GM23338 (cell line): ENCODE measurements around the gene TREML4. TPM values are rescaled to one million over a fixed set of nuclear protein-coding genes. Genes with fewer than 3 reads are reported as not detected.

Experiments used
- ATAC-seq: fragments of 200-7000 bp; cut with Tn5 transposase; 3 replicates; pipeline ENCODE4 v1.9.1; 2020
- DNase-seq: peaks from one replicate; pipeline ENCODE4 v3.0.0-alpha.2; 2015; ENCODE audit warnings: low spot score
- H2AFZ ChIP-seq: fragments of 200-600 bp; sonication (generic); 2 replicates; pipeline ENCODE4 v1.8.0; 2016; ENCODE audit warnings: antibody characterized with exemption, mild to moderate bottlenecking, moderate library complexity
- H3F3A ChIP-seq: fragments of 200-600 bp; sonication (generic); replicated peaks from 2 replicates; pipeline ENCODE4 v1.8.0; 2017; ENCODE audit warnings: antibody characterized with exemption, mixed run types, low read depth
- H3K27ac ChIP-seq: fragments of 200-600 bp; sonication (generic); 2 replicates; pipeline ENCODE4 v1.6.1; 2016; ENCODE audit warnings: low read depth
- H3K27me3 ChIP-seq: fragments of 200-600 bp; sonication (generic); 2 replicates; pipeline ENCODE4 v1.8.0; 2016; ENCODE audit warnings: mild to moderate bottlenecking, mixed run types, moderate library complexity; ENCODE audit not compliant: insufficient read depth
- H3K36me3 ChIP-seq: fragments of 200-600 bp; sonication (generic); 2 replicates; pipeline ENCODE4 v1.8.0; 2016; ENCODE audit warnings: mild to moderate bottlenecking; ENCODE audit not compliant: insufficient read depth
- H3K4me1 ChIP-seq: fragments of 200-600 bp; sonication (generic); 2 replicates; pipeline ENCODE4 v1.8.0; 2016; ENCODE audit warnings: mild to moderate bottlenecking, moderate library complexity; ENCODE audit not compliant: insufficient read depth
- H3K4me2 ChIP-seq: fragments of 200-600 bp; sonication (generic); 2 replicates; pipeline ENCODE4 v1.7.1; 2017; ENCODE audit warnings: mixed run types
- H3K4me3 ChIP-seq: fragments of 200-600 bp; sonication (generic); 2 replicates; pipeline ENCODE4 v1.6.1; 2016; ENCODE audit warnings: mixed run types
- H3K79me2 ChIP-seq: fragments of 200-600 bp; sonication (generic); replicated peaks from 2 replicates; pipeline ENCODE4 v1.8.0; 2017; ENCODE audit warnings: mild to moderate bottlenecking; ENCODE audit not compliant: insufficient read depth
- H3K9me2 ChIP-seq: fragments of 200-600 bp; sonication (generic); 2 replicates; pipeline ENCODE4 v1.8.0; 2017; ENCODE audit not compliant: insufficient read depth
- H4K20me1 ChIP-seq: fragments of 200-600 bp; sonication (generic); replicated peaks from 2 replicates; pipeline ENCODE4 v1.8.0; 2017; ENCODE audit warnings: mild to moderate bottlenecking; ENCODE audit not compliant: insufficient read depth
- H3K27ac Mint-ChIP-seq: 2 replicates; pipeline ENCODE4 v1.8.0; 2020; ENCODE audit warnings: inconsistent platforms, mild to moderate bottlenecking, moderate library complexity, mixed read lengths
- H3K27me3 Mint-ChIP-seq: 3 replicates; pipeline ENCODE4 v1.8.0; 2022; ENCODE audit warnings: low read depth, mild to moderate bottlenecking, moderate library complexity, mixed read lengths, inconsistent platforms; ENCODE audit not compliant: insufficient read depth, poor library complexity
- H3K36me3 Mint-ChIP-seq: 3 replicates; pipeline ENCODE4 v1.8.0; 2021; ENCODE audit warnings: low read depth, mild to moderate bottlenecking, inconsistent platforms, moderate library complexity, mixed read lengths
- H3K4me1 Mint-ChIP-seq: 3 replicates; pipeline ENCODE4 v1.8.0; 2020; ENCODE audit warnings: mild to moderate bottlenecking, inconsistent platforms, mixed read lengths
- H3K4me3 Mint-ChIP-seq: 3 replicates; pipeline ENCODE4 v1.8.0; 2021; ENCODE audit warnings: moderate library complexity, mild to moderate bottlenecking, inconsistent platforms, mixed read lengths
- H3K9me3 Mint-ChIP-seq: 3 replicates; pipeline ENCODE4 v1.8.0; 2020; ENCODE audit warnings: moderate library complexity, mild to moderate bottlenecking, inconsistent platforms, mixed read lengths
- EZH2 ChIP-seq: fragments of 200-600 bp; sonication (generic); IDR thresholded peaks from one replicate; pipeline ENCODE4 v1.8.0; 2017; ENCODE audit warnings: antibody characterized with exemption, mild to moderate bottlenecking, low read depth; ENCODE audit not compliant: unreplicated experiment
- POLR2AphosphoS5 ChIP-seq: IDR thresholded peaks from 2 replicates; pipeline ENCODE4 v1.6.1; 2016; ENCODE audit warnings: antibody characterized with exemption, low read depth
- STAT1 ChIP-seq: IDR thresholded peaks from one replicate; pipeline ENCODE4 v1.6.1; 2016; ENCODE audit warnings: antibody characterized with exemption; ENCODE audit not compliant: unreplicated experiment
- ZNF114 ChIP-seq: fragments of 250-450 bp; sonication (Bioruptor Pico); IDR thresholded peaks from 2 replicates; pipeline ENCODE4 v1.5.0; 2020; ENCODE audit warnings: mild to moderate bottlenecking, moderate library complexity
- ZNF331 ChIP-seq: fragments of 250-450 bp; sonication (Bioruptor Pico); IDR thresholded peaks from 2 replicates; pipeline ENCODE4 v1.5.0; 2020; ENCODE audit warnings: low read depth, mild to moderate bottlenecking, moderate library complexity
- polyA plus RNA-seq: library from polyadenylated mRNA; unstranded; fragments of >200 nt; fragmentation: Nextera tagmentation; extraction: Ambion mirVana; gene quantifications from 2 replicates; pipeline ENCODE4 v1.2.1, GENCODE V29; 2016
- total RNA-seq: library from RNA; depleted of rRNA; stranded (reverse); fragments of >200 nt; shearing (Covaris generic); gene quantifications from 2 replicates; pipeline ENCODE4 v1.2.3, GENCODE V29; 2014
- TF ChIP-seq, protein P1 (sequence below): IDR thresholded peaks from 2 replicates; pipeline ENCODE4 v1.6.1; 2016; ENCODE audit warnings: antibody characterized with exemption
- TF ChIP-seq, protein P2 (sequence below): fragments of 250-450 bp; sonication (Bioruptor Pico); IDR thresholded peaks from 2 replicates; pipeline ENCODE4 v1.5.0; 2020; ENCODE audit warnings: mild to moderate bottlenecking, moderate library complexity

TREML4 gene
- total and polyA plus RNA-seq, 2 experiments from 2014 or later, result not detected

DNA sequence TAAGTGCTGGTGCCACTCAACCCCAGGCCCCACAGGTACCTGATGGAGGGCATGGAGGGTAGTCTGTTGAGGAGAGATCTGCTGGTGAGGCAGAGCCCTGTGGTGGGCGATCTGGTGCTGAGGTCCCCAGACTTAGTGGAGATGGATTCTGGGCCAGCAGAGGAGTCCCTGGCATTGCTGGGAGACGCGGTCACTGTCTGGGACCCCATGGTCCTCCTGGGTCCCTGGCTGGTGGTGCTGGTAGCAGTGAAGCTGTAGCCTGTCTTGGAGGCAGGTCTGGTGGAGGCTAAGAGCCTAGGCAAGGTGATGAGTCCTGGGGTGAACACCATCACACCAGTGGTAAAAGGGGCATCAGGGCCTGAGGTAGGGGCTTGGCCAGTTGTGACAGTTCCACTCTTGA lies 33.8 kb upstream of the TREML4 start:
- Histone ChIP-seq H3K9me2 (peaks cover 4% of the 10 kb centered on the region; the same call in 1 of the 2 replicates), H3K36me3 (no peaks in the 10 kb centered on the region), H3K4me1 (no peaks in the 10 kb centered on the region), H2AFZ (no peak overlapping the region), H4K20me1 (no peaks in the 10 kb centered on the region), H3K79me2 (no peaks in the 10 kb centered on the region), H3K27ac (no peak overlapping the region), H3K4me3 (no peak overlapping the region), H3K4me2 (no peak overlapping the region), H3F3A (no peaks in the 10 kb centered on the region), H3K27me3 (no peaks in the 10 kb centered on the region)
- ATAC-seq (no peak), DNase-seq (no peak)
- TF ChIP-seq, protein P1, sequence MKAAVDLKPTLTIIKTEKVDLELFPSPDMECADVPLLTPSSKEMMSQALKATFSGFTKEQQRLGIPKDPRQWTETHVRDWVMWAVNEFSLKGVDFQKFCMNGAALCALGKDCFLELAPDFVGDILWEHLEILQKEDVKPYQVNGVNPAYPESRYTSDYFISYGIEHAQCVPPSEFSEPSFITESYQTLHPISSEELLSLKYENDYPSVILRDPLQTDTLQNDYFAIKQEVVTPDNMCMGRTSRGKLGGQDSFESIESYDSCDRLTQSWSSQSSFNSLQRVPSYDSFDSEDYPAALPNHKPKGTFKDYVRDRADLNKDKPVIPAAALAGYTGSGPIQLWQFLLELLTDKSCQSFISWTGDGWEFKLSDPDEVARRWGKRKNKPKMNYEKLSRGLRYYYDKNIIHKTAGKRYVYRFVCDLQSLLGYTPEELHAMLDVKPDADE, result no peak
- TF ChIP-seq STAT1 (no peak), POLR2AphosphoS5 (no peak), ZNF331 (CRISPR knock-in tag) (no peak), EZH2 (no peak), ZNF114 (no peak)
- TF ChIP-seq, protein P2, sequence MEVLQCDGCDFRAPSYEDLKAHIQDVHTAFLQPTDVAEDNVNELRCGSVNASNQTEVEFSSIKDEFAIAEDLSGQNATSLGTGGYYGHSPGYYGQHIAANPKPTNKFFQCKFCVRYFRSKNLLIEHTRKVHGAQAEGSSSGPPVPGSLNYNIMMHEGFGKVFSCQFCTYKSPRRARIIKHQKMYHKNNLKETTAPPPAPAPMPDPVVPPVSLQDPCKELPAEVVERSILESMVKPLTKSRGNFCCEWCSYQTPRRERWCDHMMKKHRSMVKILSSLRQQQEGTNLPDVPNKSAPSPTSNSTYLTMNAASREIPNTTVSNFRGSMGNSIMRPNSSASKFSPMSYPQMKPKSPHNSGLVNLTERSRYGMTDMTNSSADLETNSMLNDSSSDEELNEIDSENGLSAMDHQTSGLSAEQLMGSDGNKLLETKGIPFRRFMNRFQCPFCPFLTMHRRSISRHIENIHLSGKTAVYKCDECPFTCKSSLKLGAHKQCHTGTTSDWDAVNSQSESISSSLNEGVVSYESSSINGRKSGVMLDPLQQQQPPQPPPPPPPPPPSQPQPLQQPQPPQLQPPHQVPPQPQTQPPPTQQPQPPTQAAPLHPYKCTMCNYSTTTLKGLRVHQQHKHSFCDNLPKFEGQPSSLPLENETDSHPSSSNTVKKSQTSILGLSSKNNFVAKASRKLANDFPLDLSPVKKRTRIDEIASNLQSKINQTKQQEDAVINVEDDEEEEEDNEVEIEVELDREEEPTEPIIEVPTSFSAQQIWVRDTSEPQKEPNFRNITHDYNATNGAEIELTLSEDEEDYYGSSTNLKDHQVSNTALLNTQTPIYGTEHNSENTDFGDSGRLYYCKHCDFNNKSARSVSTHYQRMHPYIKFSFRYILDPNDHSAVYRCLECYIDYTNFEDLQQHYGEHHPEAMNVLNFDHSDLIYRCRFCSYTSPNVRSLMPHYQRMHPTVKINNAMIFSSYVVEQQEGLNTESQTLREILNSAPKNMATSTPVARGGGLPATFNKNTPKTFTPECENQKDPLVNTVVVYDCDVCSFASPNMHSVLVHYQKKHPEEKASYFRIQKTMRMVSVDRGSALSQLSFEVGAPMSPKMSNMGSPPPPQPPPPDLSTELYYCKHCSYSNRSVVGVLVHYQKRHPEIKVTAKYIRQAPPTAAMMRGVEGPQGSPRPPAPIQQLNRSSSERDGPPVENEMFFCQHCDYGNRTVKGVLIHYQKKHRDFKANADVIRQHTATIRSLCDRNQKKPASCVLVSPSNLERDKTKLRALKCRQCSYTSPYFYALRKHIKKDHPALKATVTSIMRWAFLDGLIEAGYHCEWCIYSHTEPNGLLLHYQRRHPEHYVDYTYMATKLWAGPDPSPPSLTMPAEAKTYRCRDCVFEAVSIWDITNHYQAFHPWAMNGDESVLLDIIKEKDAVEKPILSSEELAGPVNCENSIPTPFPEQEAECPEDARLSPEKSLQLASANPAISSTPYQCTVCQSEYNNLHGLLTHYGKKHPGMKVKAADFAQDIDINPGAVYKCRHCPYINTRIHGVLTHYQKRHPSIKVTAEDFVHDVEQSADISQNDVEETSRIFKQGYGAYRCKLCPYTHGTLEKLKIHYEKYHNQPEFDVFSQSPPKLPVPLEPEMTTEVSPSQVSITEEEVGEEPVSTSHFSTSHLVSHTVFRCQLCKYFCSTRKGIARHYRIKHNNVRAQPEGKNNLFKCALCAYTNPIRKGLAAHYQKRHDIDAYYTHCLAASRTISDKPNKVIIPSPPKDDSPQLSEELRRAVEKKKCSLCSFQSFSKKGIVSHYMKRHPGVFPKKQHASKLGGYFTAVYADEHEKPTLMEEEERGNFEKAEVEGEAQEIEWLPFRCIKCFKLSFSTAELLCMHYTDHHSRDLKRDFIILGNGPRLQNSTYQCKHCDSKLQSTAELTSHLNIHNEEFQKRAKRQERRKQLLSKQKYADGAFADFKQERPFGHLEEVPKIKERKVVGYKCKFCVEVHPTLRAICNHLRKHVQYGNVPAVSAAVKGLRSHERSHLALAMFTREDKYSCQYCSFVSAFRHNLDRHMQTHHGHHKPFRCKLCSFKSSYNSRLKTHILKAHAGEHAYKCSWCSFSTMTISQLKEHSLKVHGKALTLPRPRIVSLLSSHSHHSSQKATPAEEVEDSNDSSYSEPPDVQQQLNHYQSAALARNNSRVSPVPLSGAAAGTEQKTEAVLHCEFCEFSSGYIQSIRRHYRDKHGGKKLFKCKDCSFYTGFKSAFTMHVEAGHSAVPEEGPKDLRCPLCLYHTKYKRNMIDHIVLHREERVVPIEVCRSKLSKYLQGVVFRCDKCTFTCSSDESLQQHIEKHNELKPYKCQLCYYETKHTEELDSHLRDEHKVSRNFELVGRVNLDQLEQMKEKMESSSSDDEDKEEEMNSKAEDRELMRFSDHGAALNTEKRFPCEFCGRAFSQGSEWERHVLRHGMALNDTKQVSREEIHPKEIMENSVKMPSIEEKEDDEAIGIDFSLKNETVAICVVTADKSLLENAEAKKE (CRISPR knock-in tag), result no peak
- no peak overlapping the region for H3K4me3 Mint-ChIP-seq
- peaks cover 7% of the 10 kb centered on the region for H3K4me1 Mint-ChIP-seq
- H3K27ac Mint-ChIP-seq, result no peak overlapping the region
- H3K36me3 Mint-ChIP-seq, result peaks cover 16% of the 10 kb centered on the region
- peaks cover 9% of the 10 kb centered on the region for H3K27me3 Mint-ChIP-seq
- peaks cover 16% of the 10 kb centered on the region for H3K9me3 Mint-ChIP-seq
